Neural cell (in vitro differentiated cells): ENCODE results near the gene GCNT1. TPM values are rescaled to one million over a fixed set of nuclear protein-coding genes. Genes with fewer than 3 reads are reported as not detected.

ENCODE experiments used
- H2AFZ ChIP-seq: fragments of 200-600, 300-800 bp; sonication (generic), shearing (Covaris generic); 2 replicates; pipeline ENCODE4 v1.6.0; 2014; ENCODE audit warnings: low read depth, mild to moderate bottlenecking, antibody characterized with exemption, low read length, moderate library complexity
- H3F3A ChIP-seq: fragments of 200-600 bp; shearing (Covaris generic); 2 replicates; pipeline ENCODE4 v1.6.1; 2016; ENCODE audit warnings: mild to moderate bottlenecking, moderate library complexity, mixed read lengths, antibody characterized with exemption, low read length; ENCODE audit not compliant: insufficient read depth, poor library complexity, severe bottlenecking
- H3K27ac ChIP-seq: fragments of 200-600, 300-800 bp; sonication (generic), shearing (Covaris generic); 2 replicates; pipeline ENCODE4 v1.5.1; 2014; ENCODE audit warnings: mild to moderate bottlenecking, low read length, moderate library complexity
- H3K27me3 ChIP-seq: fragments of 300-800, 200-600 bp; sonication (generic), shearing (Covaris generic); 2 replicates; pipeline ENCODE4 v1.6.0; 2014; ENCODE audit warnings: mild to moderate bottlenecking, low read depth, low read length, moderate library complexity; ENCODE audit not compliant: insufficient read depth
- H3K36me3 ChIP-seq: fragments of 300-800, 200-600 bp; sonication (generic), shearing (Covaris generic); 2 replicates; pipeline ENCODE4 v1.5.1; 2014; ENCODE audit warnings: mild to moderate bottlenecking, antibody characterized with exemption, low read length, moderate library complexity; ENCODE audit not compliant: insufficient read depth
- H3K4me2 ChIP-seq: fragments of 300-800, 200-600 bp; sonication (generic), shearing (Covaris generic); 2 replicates; pipeline ENCODE4 v1.6.0; 2014; ENCODE audit warnings: mild to moderate bottlenecking, low read length
- H3K4me3 ChIP-seq: fragments of 300-800, 200-600 bp; sonication (generic), shearing (Covaris generic); 2 replicates; pipeline ENCODE4 v1.5.1; 2014; ENCODE audit warnings: mild to moderate bottlenecking, low read length, moderate library complexity
- H3K79me2 ChIP-seq: fragments of 200-600 bp; shearing (Covaris generic); replicated peaks from 2 replicates; pipeline ENCODE4 v1.6.0; 2014; ENCODE audit warnings: mild to moderate bottlenecking, low read length, moderate library complexity; ENCODE audit not compliant: insufficient read depth
- H3K9ac ChIP-seq: fragments of 300-800, 200-600 bp; sonication (generic), shearing (Covaris generic); 2 replicates; pipeline ENCODE4 v1.6.1; 2016; ENCODE audit warnings: mild to moderate bottlenecking, low read length, mixed read lengths
- H3K9me2 ChIP-seq: fragments of 200-600 bp; shearing (Covaris generic); 2 replicates; pipeline ENCODE4 v1.6.1; 2016; ENCODE audit warnings: mild to moderate bottlenecking, low read length, mixed read lengths; ENCODE audit not compliant: insufficient read depth
- H3K9me3 ChIP-seq: fragments of 200-600, 300-800 bp; sonication (generic), shearing (Covaris generic); 2 replicates; pipeline ENCODE4 v1.6.1; 2016; ENCODE audit warnings: mild to moderate bottlenecking, mixed run types, low read length, moderate library complexity, mixed read lengths
- H4K20me1 ChIP-seq: fragments of 200-600 bp; shearing (Covaris generic); 2 replicates; pipeline ENCODE4 v1.6.1; 2016; ENCODE audit warnings: mild to moderate bottlenecking, mixed run types; ENCODE audit not compliant: insufficient read depth
- EP300 ChIP-seq: fragments of 450-650 bp; conservative IDR thresholded peaks from 2 replicates; pipeline ENCODE4 v1.6.1; 2014; ENCODE audit warnings: antibody characterized with exemption, mild to moderate bottlenecking, moderate library complexity; ENCODE audit not compliant: poor library complexity, severe bottlenecking
- EZH2 ChIP-seq: fragments of 200-600, 300-800 bp; shearing (Covaris generic), sonication (generic); IDR thresholded peaks from 2 replicates; pipeline ENCODE4 v1.6.1; 2014; ENCODE audit warnings: antibody characterized with exemption, low read length, borderline replicate concordance, mild to moderate bottlenecking; ENCODE audit not compliant: insufficient read depth, poor library complexity, severe bottlenecking
- MXI1 ChIP-seq: fragments of 450-650 bp; conservative IDR thresholded peaks from 2 replicates; pipeline ENCODE4 v1.6.1; 2014; ENCODE audit warnings: antibody characterized with exemption, mild to moderate bottlenecking; ENCODE audit not compliant: poor library complexity, severe bottlenecking
- POLR2AphosphoS5 ChIP-seq: IDR thresholded peaks from 2 replicates; pipeline ENCODE4 v1.6.1; 2012
- RAD21 ChIP-seq: fragments of 450-650 bp; conservative IDR thresholded peaks from 2 replicates; pipeline ENCODE4 v1.6.1; 2014; ENCODE audit warnings: antibody characterized with exemption, mild to moderate bottlenecking, moderate library complexity
- REST ChIP-seq: IDR thresholded peaks from 2 replicates; pipeline ENCODE4 v1.6.1; 2012; ENCODE audit warnings: borderline replicate concordance
- SMC3 ChIP-seq: fragments of 450-650 bp; conservative IDR thresholded peaks from 2 replicates; pipeline ENCODE4 v1.6.1; 2014; ENCODE audit warnings: antibody characterized with exemption, mild to moderate bottlenecking, moderate library complexity; ENCODE audit not compliant: poor library complexity
- TAF1 ChIP-seq: IDR thresholded peaks from 2 replicates; pipeline ENCODE4 v1.6.1; 2012; ENCODE audit warnings: low read depth
- polyA plus RNA-seq: library from polyadenylated mRNA; depleted of rRNA; stranded (reverse); fragments of >200 nt; gene quantifications from 2 replicates; pipeline ENCODE4 v1.2.3, GENCODE V29; 2014
- TF ChIP-seq, protein P1 (sequence below): fragments of 450-650 bp; IDR thresholded peaks from 2 replicates; pipeline ENCODE4 v1.5.1; 2014; ENCODE audit warnings: antibody characterized with exemption, mild to moderate bottlenecking, moderate library complexity; ENCODE audit not compliant: poor library complexity, severe bottlenecking

GCNT1 gene
- polyA plus RNA-seq, 1 donor from 2014 or later = 0.22 TPM

GRCh38 chr9:76552181-76552580 lies 93.2 kb downstream of the GCNT1 start:
- no peak overlapping the region for H3K27ac ChIP-seq
- H3K9me3 ChIP-seq = no peaks in the 10 kb centered on the region
- H3K4me3 ChIP-seq = no peak overlapping the region
- TF ChIP-seq EP300 = no peak
- no peak for TF ChIP-seq SMC3
- no peak for TF ChIP-seq MXI1
- TF ChIP-seq TAF1 = no peak
- TF ChIP-seq REST = no peak
- no peak overlapping the region for H3K4me2 ChIP-seq
- H4K20me1 ChIP-seq = no peaks in the 10 kb centered on the region
- no peaks in the 10 kb centered on the region for H3K27me3 ChIP-seq
- no peaks in the 10 kb centered on the region for H3K79me2 ChIP-seq
- no peaks in the 10 kb centered on the region for H3F3A ChIP-seq
- no peaks in the 10 kb centered on the region for H3K36me3 ChIP-seq
- H3K9me2 ChIP-seq = no peaks in the 10 kb centered on the region
- H2AFZ ChIP-seq = no peak overlapping the region
- no peak overlapping the region for H3K9ac ChIP-seq

- H3K79me2 ChIP-seq = no peaks in the 10 kb centered on the region
- H3K36me3 ChIP-seq = no peaks in the 10 kb centered on the region
- no peak overlapping the region for H2AFZ ChIP-seq
- H3K9ac ChIP-seq = no peak overlapping the region
- no peaks in the 10 kb centered on the region for H3K9me2 ChIP-seq
- TF ChIP-seq MXI1 = no peak
- TF ChIP-seq POLR2AphosphoS5 = no peak
- no peak for TF ChIP-seq RAD21
- TF ChIP-seq EZH2 = no peak
- TF ChIP-seq TAF1 = no peak
- TF ChIP-seq, protein P1, sequence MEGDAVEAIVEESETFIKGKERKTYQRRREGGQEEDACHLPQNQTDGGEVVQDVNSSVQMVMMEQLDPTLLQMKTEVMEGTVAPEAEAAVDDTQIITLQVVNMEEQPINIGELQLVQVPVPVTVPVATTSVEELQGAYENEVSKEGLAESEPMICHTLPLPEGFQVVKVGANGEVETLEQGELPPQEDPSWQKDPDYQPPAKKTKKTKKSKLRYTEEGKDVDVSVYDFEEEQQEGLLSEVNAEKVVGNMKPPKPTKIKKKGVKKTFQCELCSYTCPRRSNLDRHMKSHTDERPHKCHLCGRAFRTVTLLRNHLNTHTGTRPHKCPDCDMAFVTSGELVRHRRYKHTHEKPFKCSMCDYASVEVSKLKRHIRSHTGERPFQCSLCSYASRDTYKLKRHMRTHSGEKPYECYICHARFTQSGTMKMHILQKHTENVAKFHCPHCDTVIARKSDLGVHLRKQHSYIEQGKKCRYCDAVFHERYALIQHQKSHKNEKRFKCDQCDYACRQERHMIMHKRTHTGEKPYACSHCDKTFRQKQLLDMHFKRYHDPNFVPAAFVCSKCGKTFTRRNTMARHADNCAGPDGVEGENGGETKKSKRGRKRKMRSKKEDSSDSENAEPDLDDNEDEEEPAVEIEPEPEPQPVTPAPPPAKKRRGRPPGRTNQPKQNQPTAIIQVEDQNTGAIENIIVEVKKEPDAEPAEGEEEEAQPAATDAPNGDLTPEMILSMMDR = no peak
- no peak for TF ChIP-seq REST
- TF ChIP-seq EP300 = no peak
- no peak for TF ChIP-seq SMC3
- no peak overlapping the region for H3K4me2 ChIP-seq
- H3F3A ChIP-seq = no peaks in the 10 kb centered on the region
- H3K9me3 ChIP-seq = no peaks in the 10 kb centered on the region
- H4K20me1 ChIP-seq = no peaks in the 10 kb centered on the region
- H3K27ac ChIP-seq = no peak overlapping the region
- no peaks in the 10 kb centered on the region for H3K27me3 ChIP-seq
- no peak overlapping the region for H3K4me3 ChIP-seq
Measured at GRCh38 chr9:76552751-76553455, 93.9 kb downstream of the GCNT1 start.
